K562 (cell line): Measurements from ENCODE around the gene KCNK2. TPM values are rescaled to one million over a fixed set of nuclear protein-coding genes. Genes with fewer than 3 reads are reported as not detected.

Experiments used
- ATAC-seq: fragments of 200-7000 bp; cut with Tn5 transposase; 3 replicates; pipeline ENCODE4 v1.9.1; 2020; ENCODE audit warnings: moderate library complexity
- BruUV-seq: library from RNA; stranded (reverse); fragments of 400-500 nt; replicated peaks from 2 replicates; lab custom pipeline; 2021; lab: Mats Ljungman, UMichigan
- CTCF ChIA-PET: fragments of 300-600 bp; formaldehyde crosslinking; extraction: SDS; loops from one replicate; lab custom pipeline; 2021; ENCODE audit warnings: low intra/inter-chr PET ratio; lab: Yijun Ruan, JAX
- POLR2A ChIA-PET: fragments of 300-600, 350-650 bp; sonication (Branson Sonifier 250); formaldehyde crosslinking; extraction: SDS; loops from one replicate; lab custom pipeline; 2021; ENCODE audit warnings: antibody characterized with exemption, inconsistent platforms; lab: Yijun Ruan, JAX
- DNase-seq, 4 experiments: peaks; one replicate each; pipeline versions ENCODE4 v3.0.0 to v3.0.0-alpha.2; 2011 to 2018; ENCODE audit warnings: low spot score in 3 of 4, mixed read lengths in 3 of 4; ENCODE audit errors: extremely low read depth in 1 of 4
- FAIRE-seq: peaks from 2 replicates; lab custom pipeline; 2011; peaks lifted over from hg19 to GRCh38; lab: Jason Lieb, UNC
- H2AFZ ChIP-seq: 2 replicates; pipeline ENCODE4 v1.6.0; 2011; ENCODE audit warnings: low read depth, low read length, control low read depth, inconsistent platforms
- H3K27ac ChIP-seq: fragments of 200-600 bp; 3 replicates; pipeline ENCODE4 v1.8.0; 2011; ENCODE audit warnings: low read depth, mild to moderate bottlenecking, control low read depth, inconsistent platforms, low read length, moderate library complexity, mixed read lengths; ENCODE audit errors: extremely low read depth
- H3K27me3 ChIP-seq, 2 experiments: fragments of 300-600 bp in 1 of 2; 2 replicates in 1 of 2; 3 replicates in 1 of 2; pipeline versions ENCODE4 v1.6.0 to v1.8.0; 2011; ENCODE audit warnings: inconsistent platforms in 2 of 2, low read length in 2 of 2, mild to moderate bottlenecking in 1 of 2, mixed read lengths in 1 of 2, moderate library complexity in 1 of 2; ENCODE audit not compliant: control insufficient read depth in 2 of 2, insufficient read depth in 2 of 2
- H3K36me3 ChIP-seq: fragments of 300-600 bp; 3 replicates; pipeline ENCODE4 v1.8.0; 2011; ENCODE audit warnings: mild to moderate bottlenecking, low read length, inconsistent platforms; ENCODE audit not compliant: control insufficient read depth, insufficient read depth
- H3K4me1 ChIP-seq, 2 experiments: fragments of 200-600 bp in 1 of 2; replicated peaks in 1 of 2; 2 replicates in 1 of 2; 3 replicates in 1 of 2; pipeline versions ENCODE4 v1.5.1 to v1.8.0; 2011; ENCODE audit warnings: inconsistent platforms in 2 of 2, low read length in 2 of 2, mild to moderate bottlenecking in 1 of 2, mixed read lengths in 1 of 2, moderate library complexity in 1 of 2; ENCODE audit not compliant: control insufficient read depth in 2 of 2, insufficient read depth in 2 of 2
- H3K4me2 ChIP-seq: 2 replicates; pipeline ENCODE4 v1.6.1; 2011; ENCODE audit warnings: low read length, control low read depth, inconsistent platforms, mixed read lengths; ENCODE audit not compliant: insufficient read depth
- H3K4me3 ChIP-seq: fragments of 200-600 bp; sonication (generic), shearing (Covaris generic); 2 replicates; pipeline ENCODE4 v1.5.1; 2016; ENCODE audit warnings: control low read depth, inconsistent platforms
- H3K79me2 ChIP-seq: fragments of 200-600 bp; 3 replicates; pipeline ENCODE4 v1.8.0; 2011; ENCODE audit warnings: low read length, inconsistent platforms; ENCODE audit not compliant: control insufficient read depth, insufficient read depth
- H3K9ac ChIP-seq, 2 experiments: 2 replicates each; pipeline versions ENCODE4 v1.6.0 to v1.6.1; 2011; ENCODE audit warnings: low read depth in 2 of 2, low read length in 2 of 2, control low read depth in 1 of 2, inconsistent platforms in 1 of 2, mild to moderate bottlenecking in 1 of 2, mixed read lengths in 1 of 2; ENCODE audit not compliant: insufficient read depth in 1 of 2
- H3K9me1 ChIP-seq: one replicate; pipeline ENCODE4 v1.6.0; 2011; ENCODE audit warnings: inconsistent platforms, mild to moderate bottlenecking, low read length, moderate library complexity; ENCODE audit not compliant: control insufficient read depth, insufficient read depth
- H3K9me3 ChIP-seq: replicated peaks from 2 replicates; pipeline ENCODE4 v1.5.1; 2011; ENCODE audit warnings: low read depth, low read length, inconsistent platforms; ENCODE audit not compliant: control insufficient read depth, insufficient read depth
- H4K20me1 ChIP-seq: replicated peaks from 2 replicates; pipeline ENCODE4 v1.6.1; 2011; ENCODE audit warnings: low read length, inconsistent platforms, mixed read lengths; ENCODE audit not compliant: control insufficient read depth, insufficient read depth
- BHLHE40 ChIP-seq: IDR thresholded peaks from 2 replicates; pipeline ENCODE4 v1.6.1; 2011; ENCODE audit warnings: low read length, improper control_type of control experiment
- C11orf30 ChIP-seq: fragments of 450-650 bp; IDR thresholded peaks from 2 replicates; pipeline ENCODE4 v1.6.1; 2016; ENCODE audit warnings: low read depth, mild to moderate bottlenecking
- CTCF ChIP-seq, 3 experiments: IDR thresholded peaks in 2 of 3; conservative IDR thresholded peaks in 1 of 3; 2 replicates each; pipeline ENCODE4 v1.5.1; 2011 to 2012; ENCODE audit warnings: low read length in 3 of 3, mild to moderate bottlenecking in 3 of 3, control low read depth in 2 of 3, improper control_type of control experiment in 1 of 3, inconsistent platforms in 1 of 3, low read depth in 1 of 3, mixed read lengths in 1 of 3, moderate library complexity in 1 of 3; ENCODE audit not compliant: insufficient read depth in 2 of 3
- ESRRB ChIP-seq: fragments of 250-450 bp; sonication (Bioruptor Pico); IDR thresholded peaks from 2 replicates; pipeline ENCODE4 v1.5.0; 2020; ENCODE audit warnings: mild to moderate bottlenecking, moderate library complexity, borderline replicate concordance
- HDAC6 ChIP-seq: IDR thresholded peaks from 2 replicates; pipeline ENCODE4 v1.6.1; 2012; ENCODE audit warnings: low read depth, mild to moderate bottlenecking, control low read depth, inconsistent platforms, low read length, moderate library complexity
- HEY1 ChIP-seq: fragments of 250-450 bp; sonication (Bioruptor Pico); IDR thresholded peaks from 2 replicates; pipeline ENCODE4 v1.5.0; 2020; ENCODE audit warnings: mild to moderate bottlenecking, moderate library complexity, borderline replicate concordance
- JUNB ChIP-seq: fragments of 450-650 bp; formaldehyde crosslinking; conservative IDR thresholded peaks from 2 replicates; pipeline ENCODE4 v1.4.0; 2020; ENCODE audit warnings: mild to moderate bottlenecking
- KAT7 ChIP-seq: sonication (generic); formaldehyde crosslinking; IDR thresholded peaks from 2 replicates; pipeline ENCODE4 v1.8.0; 2022; ENCODE audit warnings: missing genetic modification reagents, mild to moderate bottlenecking, borderline replicate concordance
- RFX1 ChIP-seq: fragments of 450-650 bp; IDR thresholded peaks from 2 replicates; pipeline ENCODE4 v1.6.1; 2016; ENCODE audit warnings: mild to moderate bottlenecking, moderate library complexity
- RFX7 ChIP-seq: fragments of 250-450 bp; sonication (Bioruptor Pico); IDR thresholded peaks from 2 replicates; pipeline ENCODE4 v1.5.1; 2021; ENCODE audit warnings: mild to moderate bottlenecking
- SIRT6 ChIP-seq: IDR thresholded peaks from one replicate; pipeline ENCODE4 v1.6.1; 2012; ENCODE audit warnings: low read depth, mild to moderate bottlenecking, control low read depth, inconsistent platforms, low read length, moderate library complexity
- SNIP1 ChIP-seq: fragments of 450-650 bp; IDR thresholded peaks from 2 replicates; pipeline ENCODE4 v1.7.1; 2017; ENCODE audit warnings: low read depth, mild to moderate bottlenecking
- TSC22D4 ChIP-seq: fragments of 450-650 bp; IDR thresholded peaks from 2 replicates; pipeline ENCODE4 v1.6.1; 2016; ENCODE audit warnings: missing genetic modification characterization, missing biosample characterization, control low read depth
- ZEB2 ChIP-seq: fragments of 450-650 bp; IDR thresholded peaks from 2 replicates; pipeline ENCODE4 v1.6.1; 2016
- ZNF398 ChIP-seq: fragments of 250-450 bp; sonication (Bioruptor Pico); IDR thresholded peaks from 2 replicates; pipeline ENCODE4 v1.8.0; 2021; ENCODE audit warnings: moderate library complexity, mild to moderate bottlenecking, inconsistent platforms
- ZNF561 ChIP-seq: fragments of 450-650 bp; formaldehyde crosslinking; conservative IDR thresholded peaks from 2 replicates; pipeline ENCODE4 v1.4.0; 2020; ENCODE audit warnings: mild to moderate bottlenecking, moderate library complexity
- in situ Hi-C: fragments of 300-500 bp; cut with MboI; formaldehyde crosslinking; loops from 4 replicates; pipeline ENCODE4 v1.15.0; 2018; ENCODE audit warnings: inconsistent platforms, mixed read lengths
- intact Hi-C: fragments of 100-400 bp; cut with micrococcal nuclease; formaldehyde crosslinking; loops from 2 replicates; pipeline ENCODE4 v1.14.2; 2022
- polyA plus RNA-seq, 8 experiments: library from polyadenylated mRNA; depleted of rRNA in 4 of 8; stranded (reverse) in 5 of 8; unstranded in 3 of 8; fragments of >200 nt; fragmentation: Nextera tagmentation in 2 of 8; fragmentation: Illumina TruSeq in 1 of 8; extraction: Ambion mirVana in 2 of 8; extraction: Trizol in 1 of 8; gene quantifications; 2 replicates each; pipeline versions ENCODE4 v1.2.1 to v1.2.3, GENCODE V29; 2011 to 2014; ENCODE audit warnings: inconsistent platforms in 1 of 8, missing spikeins in 1 of 8
- total RNA-seq, 7 experiments: library from RNA; depleted of rRNA in 6 of 7; stranded (reverse); fragments of >200 nt in 6 of 7; fragmentation: Illumina TruSeq in 2 of 7; extraction: Trizol in 2 of 7; gene quantifications; 2 replicates each; pipeline versions ENCODE4 v1.2.1 to v1.2.3, GENCODE V29; 2011 to 2021; ENCODE audit warnings: low replicate concordance in 1 of 7
- TF ChIP-seq, protein P1 (sequence below): IDR thresholded peaks from 3 replicates; pipeline ENCODE4 v1.6.1; 2011; ENCODE audit warnings: borderline replicate concordance, mild to moderate bottlenecking; ENCODE audit not compliant: insufficient read length, insufficient read depth
- TF ChIP-seq, protein P2 (sequence below): sonication (generic); formaldehyde crosslinking; IDR thresholded peaks from 2 replicates; pipeline ENCODE4 v1.8.0; 2022; ENCODE audit warnings: mild to moderate bottlenecking, low read depth, missing genetic modification reagents

The KCNK2 gene
- total and polyA plus RNA-seq, 9 of the 15 experiments (the other 6 are each of a cell fraction or from before 2014, with no cell fraction given) = 0.04 to 0.13 (median 0.05) TPM; not detected in 3

GRCh38 chr1:215202868-215203267, 120.3 kb downstream of the KCNK2 start (continued):
- TF ChIP-seq, protein P1, sequence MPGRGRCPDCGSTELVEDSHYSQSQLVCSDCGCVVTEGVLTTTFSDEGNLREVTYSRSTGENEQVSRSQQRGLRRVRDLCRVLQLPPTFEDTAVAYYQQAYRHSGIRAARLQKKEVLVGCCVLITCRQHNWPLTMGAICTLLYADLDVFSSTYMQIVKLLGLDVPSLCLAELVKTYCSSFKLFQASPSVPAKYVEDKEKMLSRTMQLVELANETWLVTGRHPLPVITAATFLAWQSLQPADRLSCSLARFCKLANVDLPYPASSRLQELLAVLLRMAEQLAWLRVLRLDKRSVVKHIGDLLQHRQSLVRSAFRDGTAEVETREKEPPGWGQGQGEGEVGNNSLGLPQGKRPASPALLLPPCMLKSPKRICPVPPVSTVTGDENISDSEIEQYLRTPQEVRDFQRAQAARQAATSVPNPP = no peak
- no peak for TF ChIP-seq SNIP1
- TF ChIP-seq TSC22D4 = no peak
- TF ChIP-seq KAT7 (CRISPR knock-in tag) = no peak
- TF ChIP-seq ZNF398 = no peak
- no peak for TF ChIP-seq RFX1
- no peak for TF ChIP-seq BHLHE40
- no peak for TF ChIP-seq HEY1 (CRISPR knock-in tag)
- TF ChIP-seq C11orf30 = no peak
- no peak for TF ChIP-seq RFX7 (CRISPR knock-in tag)
- TF ChIP-seq, all 486 proteins: peak for 0

DNA sequence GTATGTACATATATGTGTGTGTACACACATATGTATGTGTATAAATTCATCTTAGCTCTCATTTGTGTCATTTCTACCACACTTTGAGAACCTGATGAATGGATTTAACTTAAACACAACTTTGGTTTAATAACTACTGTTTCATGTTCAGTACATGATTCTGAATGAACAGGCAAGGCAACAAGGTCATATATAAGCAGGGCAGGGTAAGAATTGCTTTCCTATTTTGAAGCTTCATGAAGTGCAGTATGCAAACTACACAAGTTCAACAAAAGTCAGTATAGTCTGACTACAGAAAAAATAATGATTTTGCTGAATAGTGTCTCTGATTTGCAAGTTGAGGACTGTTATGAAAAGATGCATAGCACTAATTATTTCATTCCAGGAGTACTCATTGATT, 127.6 kb downstream of the KCNK2 start:
- no peaks in the 10 kb centered on the region for H3K27me3 ChIP-seq
- H3K9me1 ChIP-seq = no peaks in the 10 kb centered on the region
- no peak overlapping the region for H3K4me2 ChIP-seq
- ATAC-seq (no peak), FAIRE-seq (peak; percentile 19), DNase-seq (no peak)
- no peak overlapping the region for H3K27ac ChIP-seq
- in situ Hi-C loops (no loop called here), intact Hi-C loops (loop anchor here (10.0 kb wide), 1 partner anchor 395 kb away; no protein-coding TSS in a partner anchor)
- H3K4me3 ChIP-seq = no peak overlapping the region
- no peaks in the 10 kb centered on the region for H3K79me2 ChIP-seq
- H3K9ac ChIP-seq = no peak overlapping the region
- BruUV-seq = no TSS peak
- POLR2A ChIA-PET = no interaction called here
- no peaks in the 10 kb centered on the region for H3K36me3 ChIP-seq
- no peaks in the 10 kb centered on the region for H3K4me1 ChIP-seq
- H4K20me1 ChIP-seq = no peaks in the 10 kb centered on the region
- no peaks in the 10 kb centered on the region for H3K9me3 ChIP-seq
- CTCF ChIA-PET = no interaction called here
- H2AFZ ChIP-seq = no peak overlapping the region
- no peak for TF ChIP-seq ZNF561 (CRISPR knock-in tag)
- no peak for TF ChIP-seq ESRRB (CRISPR knock-in tag)
- TF ChIP-seq HDAC6 = no peak
- no peak for TF ChIP-seq JUNB (CRISPR knock-in tag)
- no peak for TF ChIP-seq KAT7 (CRISPR knock-in tag)
- TF ChIP-seq, protein P2, sequence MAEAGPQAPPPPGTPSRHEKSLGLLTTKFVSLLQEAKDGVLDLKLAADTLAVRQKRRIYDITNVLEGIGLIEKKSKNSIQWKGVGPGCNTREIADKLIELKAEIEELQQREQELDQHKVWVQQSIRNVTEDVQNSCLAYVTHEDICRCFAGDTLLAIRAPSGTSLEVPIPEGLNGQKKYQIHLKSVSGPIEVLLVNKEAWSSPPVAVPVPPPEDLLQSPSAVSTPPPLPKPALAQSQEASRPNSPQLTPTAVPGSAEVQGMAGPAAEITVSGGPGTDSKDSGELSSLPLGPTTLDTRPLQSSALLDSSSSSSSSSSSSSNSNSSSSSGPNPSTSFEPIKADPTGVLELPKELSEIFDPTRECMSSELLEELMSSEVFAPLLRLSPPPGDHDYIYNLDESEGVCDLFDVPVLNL (CRISPR knock-in tag) = no peak
- TF ChIP-seq SIRT6 = no peak
- TF ChIP-seq CTCF (IDR thresholded peaks at IDR 0.05 in 2 of 3, conservative IDR thresholded peaks at IDR 0.05 in 1 of 3; ENCODE audit: insufficient read depth in 2 of 3, low read depth in 1 of 3, low read length in 3 of 3) = no peak
- TF ChIP-seq ZEB2 = no peak
